Right atrium auricular region (tissue), 2 donors: ENCODE results near the gene IQGAP2. TPM values are rescaled to one million over a fixed set of nuclear protein-coding genes. Genes with fewer than 3 reads are reported as not detected.

ENCODE experiments used
- DNase-seq: peaks from one replicate; pipeline ENCODE4 v3.0.0-alpha.2; 2019; ENCODE audit warnings: low spot score
- H3K27ac ChIP-seq, 2 donors: fragments of 200-600 bp; sonication (generic); 1 replicate in 1 of 2; 2 replicates in 1 of 2; pipeline ENCODE4 v1.5.1; 2016 to 2019
- H3K27me3 ChIP-seq, 2 donors: fragments of 200-600 bp; sonication (generic); one replicate each; pipeline versions ENCODE4 v1.5.1 to v1.6.0; 2017 to 2019
- H3K36me3 ChIP-seq: fragments of 200-600 bp; sonication (generic); one replicate; pipeline ENCODE4 v1.5.1; 2016
- H3K4me1 ChIP-seq, 2 donors: fragments of 200-600 bp; sonication (generic); one replicate each; pipeline versions ENCODE4 v1.5.1 to v1.6.0; 2017 to 2019
- H3K4me3 ChIP-seq, 2 donors: fragments of 200-600 bp; sonication (generic); 1 replicate in 1 of 2; 2 replicates in 1 of 2; pipeline ENCODE4 v1.5.1; 2017 to 2019; ENCODE audit warnings: mild to moderate bottlenecking in 1 of 2, moderate library complexity in 1 of 2
- H3K9me3 ChIP-seq, 2 donors: fragments of 200-600 bp; sonication (generic); one replicate each; pipeline ENCODE4 v1.5.1; 2019
- total RNA-seq, 2 donors: library from RNA; depleted of rRNA; stranded (reverse); fragments of >200 nt; gene quantifications; one replicate each; pipeline ENCODE4 v1.1.0, GENCODE V29; 2016
- TF ChIP-seq, protein P1 (sequence below), 2 donors: fragments of 200-600 bp; sonication (generic); IDR thresholded peaks; one replicate each; pipeline ENCODE4 v1.5.1; 2019; ENCODE audit warnings: antibody characterized with exemption in 2 of 2

IQGAP2 gene
- total RNA-seq, 2 donors from 2014 or later: 5.4 to 12.3 TPM

DNA sequence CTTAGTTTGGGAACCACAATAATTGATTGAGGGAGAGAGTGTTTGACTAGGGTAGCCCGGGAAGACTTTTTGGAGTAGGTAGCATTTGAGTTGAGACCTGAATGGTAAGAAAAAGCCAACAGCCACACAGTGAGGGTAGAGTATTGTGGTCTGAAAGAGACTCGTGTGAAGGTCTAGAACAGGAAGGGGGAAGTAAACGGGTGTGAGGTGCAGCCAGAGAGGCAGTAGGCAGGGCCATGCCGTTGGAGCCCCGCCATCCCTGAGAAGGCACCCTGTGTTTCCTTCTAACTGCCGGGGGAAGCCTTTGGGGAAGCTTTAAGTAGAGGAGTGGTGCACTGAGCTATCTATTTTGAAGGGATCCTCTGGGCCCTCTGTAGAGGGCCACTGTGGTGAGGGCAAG, 223.7 kb downstream of the IQGAP2 start:
- TF ChIP-seq, protein P1, sequence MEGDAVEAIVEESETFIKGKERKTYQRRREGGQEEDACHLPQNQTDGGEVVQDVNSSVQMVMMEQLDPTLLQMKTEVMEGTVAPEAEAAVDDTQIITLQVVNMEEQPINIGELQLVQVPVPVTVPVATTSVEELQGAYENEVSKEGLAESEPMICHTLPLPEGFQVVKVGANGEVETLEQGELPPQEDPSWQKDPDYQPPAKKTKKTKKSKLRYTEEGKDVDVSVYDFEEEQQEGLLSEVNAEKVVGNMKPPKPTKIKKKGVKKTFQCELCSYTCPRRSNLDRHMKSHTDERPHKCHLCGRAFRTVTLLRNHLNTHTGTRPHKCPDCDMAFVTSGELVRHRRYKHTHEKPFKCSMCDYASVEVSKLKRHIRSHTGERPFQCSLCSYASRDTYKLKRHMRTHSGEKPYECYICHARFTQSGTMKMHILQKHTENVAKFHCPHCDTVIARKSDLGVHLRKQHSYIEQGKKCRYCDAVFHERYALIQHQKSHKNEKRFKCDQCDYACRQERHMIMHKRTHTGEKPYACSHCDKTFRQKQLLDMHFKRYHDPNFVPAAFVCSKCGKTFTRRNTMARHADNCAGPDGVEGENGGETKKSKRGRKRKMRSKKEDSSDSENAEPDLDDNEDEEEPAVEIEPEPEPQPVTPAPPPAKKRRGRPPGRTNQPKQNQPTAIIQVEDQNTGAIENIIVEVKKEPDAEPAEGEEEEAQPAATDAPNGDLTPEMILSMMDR (IDR thresholded peaks at IDR 0.05): no peak
- Histone ChIP-seq H3K9me3 (no peaks in the 10 kb centered on the region), H3K4me1 (peaks cover 0 to 4% of the 10 kb centered on the region in 2 donors), H3K36me3 (no peaks in the 10 kb centered on the region), H3K27me3 (no peaks in the 10 kb centered on the region), H3K4me3 (no peak overlapping the region), H3K27ac (no peak overlapping the region)
- DNase-seq: no peak

DNA sequence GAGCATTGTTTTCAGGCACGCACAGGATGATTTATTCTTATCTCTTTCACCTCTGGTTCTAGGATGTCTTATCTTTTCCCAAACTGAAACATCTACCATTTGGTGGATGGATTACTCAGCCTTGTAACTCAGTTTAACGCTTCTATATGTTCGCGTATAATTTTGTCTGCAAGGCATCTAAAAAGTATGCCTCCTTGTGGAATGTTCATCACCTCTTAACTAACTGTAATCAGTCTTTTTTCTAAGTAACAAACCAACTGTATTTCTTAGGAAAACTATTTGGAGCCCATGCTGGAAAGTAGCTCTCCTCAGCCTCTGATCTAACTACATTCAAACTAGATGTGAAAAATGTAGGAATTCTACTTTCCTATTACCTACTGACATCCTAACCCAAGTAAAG, 231.6 kb downstream of the IQGAP2 start:
- Histone ChIP-seq H3K4me1 (no peaks in the 10 kb centered on the region), H3K36me3 (no peaks in the 10 kb centered on the region), H3K9me3 (no peaks in the 10 kb centered on the region), H3K27me3 (no peaks in the 10 kb centered on the region), H3K4me3 (no peak overlapping the region), H3K27ac (no peak overlapping the region)
- DNase-seq: no peak
- TF ChIP-seq, protein P1 (IDR thresholded peaks at IDR 0.05): no peak

DNA sequence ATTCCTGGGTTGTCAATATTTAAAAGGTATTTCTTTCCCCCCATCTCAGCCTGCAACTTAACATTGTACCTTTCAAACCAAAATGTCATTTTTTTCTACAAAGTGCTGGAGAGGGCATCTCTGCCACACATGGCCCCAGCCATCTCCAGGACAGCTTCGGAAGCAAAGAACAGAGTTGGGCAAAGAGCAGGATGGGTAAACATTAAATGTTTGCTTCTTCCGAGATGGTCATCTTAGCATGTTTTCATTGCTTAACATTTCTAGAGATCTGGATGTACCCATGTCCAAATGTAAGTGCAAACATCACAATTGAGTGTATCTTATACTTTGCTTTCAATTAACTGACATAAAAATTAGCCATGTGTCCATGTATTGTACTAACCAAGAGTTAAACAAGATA, 234.4 kb downstream of the IQGAP2 start:
- Histone ChIP-seq H3K4me1 (no peaks in the 10 kb centered on the region), H3K27me3 (no peaks in the 10 kb centered on the region), H3K36me3 (no peaks in the 10 kb centered on the region), H3K27ac (no peak overlapping the region), H3K9me3 (no peaks in the 10 kb centered on the region), H3K4me3 (no peak overlapping the region)
- TF ChIP-seq, protein P1 (IDR thresholded peaks at IDR 0.05): no peak
- DNase-seq: no peak

DNA sequence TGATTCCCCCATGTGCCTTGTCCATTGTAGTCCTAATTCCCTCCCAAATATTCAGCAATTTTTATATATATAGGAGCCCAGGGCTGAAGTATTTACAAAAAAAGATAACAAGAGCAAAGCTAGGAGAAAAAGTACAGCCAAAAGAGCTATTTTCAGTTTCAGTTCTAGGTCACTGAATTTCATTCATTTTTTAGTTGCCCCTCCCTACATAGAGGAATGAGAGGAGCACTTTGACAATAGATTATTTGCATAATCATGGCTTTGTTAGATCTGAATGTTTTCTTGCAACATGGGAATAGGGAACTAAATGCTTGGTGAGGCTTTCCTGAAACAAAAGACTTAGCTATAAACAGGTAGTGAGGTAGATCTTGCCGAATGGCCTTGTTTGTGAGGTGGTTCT, 235.4 kb downstream of the IQGAP2 start:
- TF ChIP-seq, protein P1 (IDR thresholded peaks at IDR 0.05): no peak
- Histone ChIP-seq H3K36me3 (no peaks in the 10 kb centered on the region), H3K4me1 (no peaks in the 10 kb centered on the region), H3K27me3 (no peaks in the 10 kb centered on the region), H3K4me3 (no peak overlapping the region), H3K9me3 (no peaks in the 10 kb centered on the region), H3K27ac (no peak overlapping the region)
- DNase-seq: no peak

DNA sequence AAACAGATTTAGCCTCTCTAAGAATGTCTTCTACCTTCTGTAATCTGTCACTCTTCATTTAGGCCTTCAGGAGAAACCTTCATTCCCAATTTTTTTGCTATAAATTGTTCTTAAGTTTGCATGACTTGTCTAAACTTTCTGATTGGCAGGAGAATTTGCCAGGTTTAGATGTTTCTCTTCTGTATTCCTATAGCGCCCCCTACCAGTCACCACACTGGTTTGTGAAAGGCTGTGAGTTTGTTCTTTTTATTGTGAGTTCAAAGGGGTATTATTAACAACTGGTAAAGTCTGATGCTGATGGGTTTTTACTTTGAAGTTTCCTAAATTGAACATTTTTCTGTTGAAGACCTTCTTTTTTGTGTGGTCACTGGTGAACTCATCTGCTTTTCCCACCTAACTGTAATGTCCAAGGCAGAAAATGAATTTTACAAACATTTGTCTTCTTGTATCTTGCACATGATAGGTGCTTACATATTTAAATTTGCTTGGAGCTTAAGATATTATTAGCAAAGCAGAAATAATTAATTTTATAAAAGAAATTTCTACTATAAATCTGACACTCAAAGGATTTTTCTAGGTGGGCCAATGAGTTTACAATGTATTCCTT, 238.5 kb downstream of the IQGAP2 start:
- Histone ChIP-seq H3K36me3 (no peaks in the 10 kb centered on the region), H3K27me3 (no peaks in the 10 kb centered on the region), H3K4me1 (no peaks in the 10 kb centered on the region), H3K27ac (no peak overlapping the region), H3K9me3 (no peaks in the 10 kb centered on the region), H3K4me3 (no peak overlapping the region)
- peak; percentile 69 for DNase-seq
- TF ChIP-seq, protein P1 (IDR thresholded peaks at IDR 0.05): peak; percentile 29 to 68
